Measurements from ENCODE around the gene MC2R.
"Not testable (repeated sequence)": the region's sequence is repeated elsewhere in the genome, so short reads cannot be mapped to it uniquely, and the experiment has no call there.

- TF ChIP-seq, protein P1, sequence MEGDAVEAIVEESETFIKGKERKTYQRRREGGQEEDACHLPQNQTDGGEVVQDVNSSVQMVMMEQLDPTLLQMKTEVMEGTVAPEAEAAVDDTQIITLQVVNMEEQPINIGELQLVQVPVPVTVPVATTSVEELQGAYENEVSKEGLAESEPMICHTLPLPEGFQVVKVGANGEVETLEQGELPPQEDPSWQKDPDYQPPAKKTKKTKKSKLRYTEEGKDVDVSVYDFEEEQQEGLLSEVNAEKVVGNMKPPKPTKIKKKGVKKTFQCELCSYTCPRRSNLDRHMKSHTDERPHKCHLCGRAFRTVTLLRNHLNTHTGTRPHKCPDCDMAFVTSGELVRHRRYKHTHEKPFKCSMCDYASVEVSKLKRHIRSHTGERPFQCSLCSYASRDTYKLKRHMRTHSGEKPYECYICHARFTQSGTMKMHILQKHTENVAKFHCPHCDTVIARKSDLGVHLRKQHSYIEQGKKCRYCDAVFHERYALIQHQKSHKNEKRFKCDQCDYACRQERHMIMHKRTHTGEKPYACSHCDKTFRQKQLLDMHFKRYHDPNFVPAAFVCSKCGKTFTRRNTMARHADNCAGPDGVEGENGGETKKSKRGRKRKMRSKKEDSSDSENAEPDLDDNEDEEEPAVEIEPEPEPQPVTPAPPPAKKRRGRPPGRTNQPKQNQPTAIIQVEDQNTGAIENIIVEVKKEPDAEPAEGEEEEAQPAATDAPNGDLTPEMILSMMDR (conservative IDR thresholded peaks at IDR 0.05), result not testable (repeated sequence)
- not testable (repeated sequence) for TF ChIP-seq ZFX (IDR thresholded peaks at IDR 0.05)
Measured at GRCh38 chr18:13862898-13863297, 52.4 kb downstream of the MC2R start.
